SU-DHL-6 (cell line): ENCODE data around the gene CCR2.
"Not testable (repeated sequence)": the region's sequence is repeated elsewhere in the genome, so short reads cannot be mapped to it uniquely, and the experiment has no call there.

Experiments
- H2AFZ ChIP-seq: fragments of 200-600 bp; sonication (generic); 2 replicates; pipeline ENCODE4 v1.6.1; 2014; ENCODE audit warnings: low read depth, mild to moderate bottlenecking, moderate library complexity, mixed read lengths, antibody characterized with exemption, low read length; ENCODE audit not compliant: severe bottlenecking
- H3F3A ChIP-seq: fragments of 200-600 bp; shearing (Covaris generic); 2 replicates; pipeline ENCODE4 v1.6.0; 2016; ENCODE audit warnings: antibody characterized with exemption, mild to moderate bottlenecking; ENCODE audit not compliant: insufficient read depth
- H3K27ac ChIP-seq: fragments of 200-600 bp; sonication (generic); 2 replicates; pipeline ENCODE4 v1.5.1; 2016; ENCODE audit warnings: low read depth, mild to moderate bottlenecking, low read length, moderate library complexity, mixed read lengths
- H3K27me3 ChIP-seq: fragments of 200-600 bp; sonication (generic), shearing (Covaris generic); 2 replicates; pipeline ENCODE4 v1.6.0; 2014; ENCODE audit warnings: mild to moderate bottlenecking, low read length
- H3K36me3 ChIP-seq: fragments of 200-600 bp; sonication (generic); 2 replicates; pipeline ENCODE4 v1.6.1; 2014; ENCODE audit warnings: mild to moderate bottlenecking, low read length, mixed read lengths
- H3K4me2 ChIP-seq: fragments of 300-600, 200-600 bp; shearing (Covaris generic), sonication (generic); 2 replicates; pipeline ENCODE4 v1.6.0; 2014; ENCODE audit warnings: low read length, low read depth, mild to moderate bottlenecking; ENCODE audit not compliant: poor library complexity, severe bottlenecking
- H3K4me3 ChIP-seq: fragments of 200-600 bp; sonication (generic); 2 replicates; pipeline ENCODE4 v1.5.1; 2014; ENCODE audit warnings: antibody characterized with exemption, low read length, mild to moderate bottlenecking, mixed read lengths; ENCODE audit not compliant: insufficient read depth, poor library complexity, severe bottlenecking
- H3K79me2 ChIP-seq: fragments of 200-600 bp; sonication (generic); 2 replicates; pipeline ENCODE4 v1.6.1; 2014; ENCODE audit warnings: mild to moderate bottlenecking, low read length, moderate library complexity; ENCODE audit not compliant: insufficient read depth
- H3K9ac ChIP-seq: fragments of 200-600 bp; sonication (generic); 2 replicates; pipeline ENCODE4 v1.7.0; 2014; ENCODE audit warnings: mild to moderate bottlenecking, low read length
- H3K9me2 ChIP-seq: fragments of 200-600 bp; sonication (generic); replicated peaks from 2 replicates; pipeline ENCODE4 v1.6.1; 2014; ENCODE audit warnings: low read length; ENCODE audit not compliant: insufficient read depth
- H3K9me3 ChIP-seq: fragments of 200-600 bp; sonication (generic); 2 replicates; pipeline ENCODE4 v1.6.1; 2014; ENCODE audit warnings: low read length, mixed read lengths; ENCODE audit not compliant: insufficient read depth
- H4K20me1 ChIP-seq: fragments of 200-600 bp; sonication (generic); 2 replicates; pipeline ENCODE4 v1.6.1; 2014; ENCODE audit warnings: low read depth, mild to moderate bottlenecking, antibody characterized with exemption, low read length, moderate library complexity, mixed read lengths
- EZH2phosphoT487 ChIP-seq: fragments of 200-600 bp; sonication (generic), shearing (Covaris generic); conservative IDR thresholded peaks from 2 replicates; pipeline ENCODE4 v1.6.1; 2018; ENCODE audit warnings: mild to moderate bottlenecking, antibody characterized with exemption, low read length, moderate library complexity, mixed read lengths
- TF ChIP-seq, protein P1 (sequence below): fragments of 200-600 bp; sonication (generic); IDR thresholded peaks from one replicate; pipeline ENCODE4 v1.5.1; 2017; ENCODE audit warnings: antibody characterized with exemption, mild to moderate bottlenecking, low read length, moderate library complexity; ENCODE audit not compliant: insufficient read depth, poor library complexity, severe bottlenecking

CCR2 gene

DNA sequence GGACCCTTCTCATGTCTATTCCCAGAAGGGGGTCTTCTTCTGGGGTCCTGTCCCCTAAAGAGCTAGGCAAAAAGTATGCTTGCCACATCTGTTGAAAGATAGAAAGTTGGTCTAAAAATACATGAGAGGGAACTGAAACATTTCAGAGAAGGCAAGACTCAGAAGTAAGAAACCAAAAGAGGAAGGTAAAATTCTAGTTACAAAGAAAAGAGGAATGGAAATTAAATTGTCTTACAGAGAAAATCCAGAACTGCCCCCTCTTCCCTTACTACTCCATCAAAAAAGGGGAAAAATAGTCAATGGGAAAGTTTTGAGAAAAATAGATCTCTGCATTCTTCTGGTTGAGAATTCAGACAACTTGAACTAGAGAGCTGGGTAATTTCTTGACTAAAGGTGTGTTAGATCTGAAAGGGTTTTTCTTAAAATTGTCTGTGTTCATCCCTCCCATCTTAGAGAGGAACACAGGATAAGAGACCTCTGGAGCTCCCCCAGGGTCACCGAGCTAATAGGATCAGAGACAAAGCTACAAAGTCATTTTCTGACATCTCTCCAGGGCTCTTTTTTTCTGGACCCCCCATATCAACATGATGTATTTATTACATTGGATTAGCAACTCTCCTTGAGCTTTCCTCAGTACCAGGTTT is 32.3 kb upstream of the CCR2 start:
- H3K27me3 ChIP-seq = no peaks in the 10 kb centered on the region
- no peaks in the 10 kb centered on the region for H3K9me3 ChIP-seq
- H3F3A ChIP-seq = no peaks in the 10 kb centered on the region
- TF ChIP-seq, protein P1, sequence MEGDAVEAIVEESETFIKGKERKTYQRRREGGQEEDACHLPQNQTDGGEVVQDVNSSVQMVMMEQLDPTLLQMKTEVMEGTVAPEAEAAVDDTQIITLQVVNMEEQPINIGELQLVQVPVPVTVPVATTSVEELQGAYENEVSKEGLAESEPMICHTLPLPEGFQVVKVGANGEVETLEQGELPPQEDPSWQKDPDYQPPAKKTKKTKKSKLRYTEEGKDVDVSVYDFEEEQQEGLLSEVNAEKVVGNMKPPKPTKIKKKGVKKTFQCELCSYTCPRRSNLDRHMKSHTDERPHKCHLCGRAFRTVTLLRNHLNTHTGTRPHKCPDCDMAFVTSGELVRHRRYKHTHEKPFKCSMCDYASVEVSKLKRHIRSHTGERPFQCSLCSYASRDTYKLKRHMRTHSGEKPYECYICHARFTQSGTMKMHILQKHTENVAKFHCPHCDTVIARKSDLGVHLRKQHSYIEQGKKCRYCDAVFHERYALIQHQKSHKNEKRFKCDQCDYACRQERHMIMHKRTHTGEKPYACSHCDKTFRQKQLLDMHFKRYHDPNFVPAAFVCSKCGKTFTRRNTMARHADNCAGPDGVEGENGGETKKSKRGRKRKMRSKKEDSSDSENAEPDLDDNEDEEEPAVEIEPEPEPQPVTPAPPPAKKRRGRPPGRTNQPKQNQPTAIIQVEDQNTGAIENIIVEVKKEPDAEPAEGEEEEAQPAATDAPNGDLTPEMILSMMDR = no peak
- TF ChIP-seq EZH2phosphoT487 = no peak
- H4K20me1 ChIP-seq = no peaks in the 10 kb centered on the region
- H2AFZ ChIP-seq = no peak overlapping the region
- H3K36me3 ChIP-seq = no peaks in the 10 kb centered on the region
- no peak overlapping the region for H3K4me3 ChIP-seq
- H3K9me2 ChIP-seq = no peaks in the 10 kb centered on the region
- no peak overlapping the region for H3K9ac ChIP-seq
- H3K27ac ChIP-seq = no peak overlapping the region
- no peak overlapping the region for H3K4me2 ChIP-seq
- H3K79me2 ChIP-seq = no peaks in the 10 kb centered on the region

DNA sequence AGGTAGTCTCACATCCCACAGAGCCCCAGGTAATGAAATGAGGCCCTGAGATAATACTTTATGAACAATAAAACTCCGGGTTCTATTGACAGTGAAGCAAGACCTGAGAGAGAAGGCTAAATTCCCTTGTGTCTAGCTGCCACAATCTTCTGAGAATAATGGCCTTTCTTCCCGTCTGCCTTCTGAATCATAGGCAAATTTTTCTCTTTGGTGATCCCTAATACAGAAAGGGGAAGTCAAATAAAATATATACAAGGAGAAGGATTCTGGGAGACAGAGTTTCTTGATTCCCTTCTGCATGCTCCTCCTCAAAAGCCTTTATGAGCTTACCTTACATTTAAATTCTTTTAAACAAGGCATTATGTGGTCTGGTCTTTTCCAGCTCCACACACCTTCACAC is 29.9 kb upstream of the CCR2 start:
- H3K9me3 ChIP-seq = no peaks in the 10 kb centered on the region
- H3K36me3 ChIP-seq = no peaks in the 10 kb centered on the region
- H4K20me1 ChIP-seq = no peaks in the 10 kb centered on the region
- TF ChIP-seq, protein P1 = no peak
- no peak for TF ChIP-seq EZH2phosphoT487
- no peaks in the 10 kb centered on the region for H3K9me2 ChIP-seq
- H3K9ac ChIP-seq = no peak overlapping the region
- no peaks in the 10 kb centered on the region for H3F3A ChIP-seq
- no peaks in the 10 kb centered on the region for H3K79me2 ChIP-seq
- H3K4me2 ChIP-seq = no peak overlapping the region
- no peaks in the 10 kb centered on the region for H3K27me3 ChIP-seq
- no peak overlapping the region for H3K27ac ChIP-seq
- no peak overlapping the region for H3K4me3 ChIP-seq
- H2AFZ ChIP-seq = no peak overlapping the region

DNA sequence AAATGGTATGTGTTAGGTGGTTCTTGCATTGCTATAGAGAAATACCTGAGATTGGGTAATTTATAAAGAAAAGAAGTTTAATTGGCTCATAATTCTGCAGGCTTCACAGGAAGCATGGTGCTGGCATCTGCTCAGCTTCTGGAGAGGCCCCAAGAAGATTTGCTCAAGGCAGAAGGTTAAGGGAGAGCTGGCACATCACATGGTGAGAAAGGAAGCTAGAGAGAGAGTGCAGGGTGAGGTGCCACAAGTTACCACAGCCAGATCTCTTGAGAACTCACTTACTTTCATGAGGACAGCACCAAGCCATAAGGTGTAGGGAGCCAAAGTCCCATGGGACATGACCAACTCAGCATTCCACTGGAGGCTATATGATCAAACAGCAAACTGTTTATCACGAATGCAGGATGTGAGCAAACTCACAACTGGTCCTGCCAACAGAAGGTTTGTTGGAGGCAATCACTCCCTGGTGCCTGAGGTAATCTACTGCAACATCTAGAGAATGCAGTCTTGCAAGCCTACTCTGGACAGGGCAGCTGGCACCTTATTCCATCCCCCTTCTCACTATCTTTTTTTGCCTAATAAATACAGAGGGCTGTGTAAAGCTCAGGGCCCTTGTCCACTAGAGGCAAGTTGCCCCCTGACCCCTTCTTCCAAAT is 28.1 kb upstream of the CCR2 start:
- no peak overlapping the region for H2AFZ ChIP-seq
- H3K4me2 ChIP-seq = no peak overlapping the region
- H4K20me1 ChIP-seq = no peaks in the 10 kb centered on the region
- no peak overlapping the region for H3K9ac ChIP-seq
- no peaks in the 10 kb centered on the region for H3F3A ChIP-seq
- H3K4me3 ChIP-seq = no peak overlapping the region
- no peaks in the 10 kb centered on the region for H3K36me3 ChIP-seq
- no peaks in the 10 kb centered on the region for H3K9me2 ChIP-seq
- no peak overlapping the region for H3K27ac ChIP-seq
- no peaks in the 10 kb centered on the region for H3K9me3 ChIP-seq
- no peak for TF ChIP-seq EZH2phosphoT487
- TF ChIP-seq, protein P1 = no peak
- H3K27me3 ChIP-seq = no peaks in the 10 kb centered on the region
- no peaks in the 10 kb centered on the region for H3K79me2 ChIP-seq

DNA sequence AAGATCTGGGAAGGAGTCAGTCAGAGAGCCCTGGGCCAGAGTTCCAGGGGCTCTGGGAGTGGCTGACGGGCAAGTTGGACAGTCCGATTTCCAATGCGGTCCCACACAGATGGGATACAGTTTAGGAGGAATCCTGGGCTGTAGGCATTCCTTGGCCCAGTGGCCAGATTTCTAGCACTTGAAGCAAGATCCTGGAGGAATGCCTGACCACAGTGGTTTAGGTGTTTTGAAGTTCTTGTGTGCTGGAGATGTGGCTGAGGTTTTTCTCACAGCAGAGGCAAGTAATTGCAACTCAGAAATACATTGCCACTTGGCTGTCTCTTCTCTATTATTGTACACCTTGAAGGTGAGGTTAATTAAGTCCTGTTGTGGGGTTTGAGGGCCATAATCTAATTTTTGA is 23.2 kb upstream of the CCR2 start:
- not testable (repeated sequence) for H3K9me2 ChIP-seq, H3K27ac ChIP-seq, H3F3A ChIP-seq, H3K27me3 ChIP-seq, H3K36me3 ChIP-seq, H3K4me2 ChIP-seq, H3K79me2 ChIP-seq, H3K4me3 ChIP-seq, H2AFZ ChIP-seq, H4K20me1 ChIP-seq, H3K9ac ChIP-seq, H3K9me3 ChIP-seq
